Activated CD8-positive, alpha-beta T cell treated with anti-CD3 and anti-CD28 coated beads for 36 hours (primary cell): ENCODE data around the gene RNF157. TPM values are rescaled to one million over a fixed set of nuclear protein-coding genes. Genes with fewer than 3 reads are reported as not detected.
A peak's percentile ranks its signal among the peaks of the same experiment; 100 is the strongest.
"Not testable (repeated sequence)": the region's sequence is repeated elsewhere in the genome, so short reads cannot be mapped to it uniquely, and the experiment has no call there.

ENCODE experiments used
- ATAC-seq: fragments of 200-7000 bp; cut with Tn5 transposase; one replicate; pipeline ENCODE4 v1.10.0; 2021; ENCODE audit warnings: mild to moderate bottlenecking, moderate library complexity
- CTCF ChIA-PET: fragments of 350-600 bp; sonication (Branson Sonifier 250); formaldehyde crosslinking; loops from one replicate; lab custom pipeline; 2021; ENCODE audit warnings: antibody characterized with exemption; lab: Charles Lee
- POLR2A ChIA-PET: fragments of 350-600 bp; sonication (Branson Sonifier 250); formaldehyde crosslinking; loops from one replicate; lab custom pipeline; 2021; ENCODE audit warnings: antibody characterized with exemption; lab: Charles Lee
- DNase-seq: peaks from one replicate; pipeline ENCODE4 v3.0.0-alpha.2; 2020
- H3K27ac Mint-ChIP-seq: one replicate; pipeline ENCODE4 v1.8.0; 2021; ENCODE audit warnings: mild to moderate bottlenecking, mixed read lengths
- H3K27me3 Mint-ChIP-seq: one replicate; pipeline ENCODE4 v1.8.0; 2021; ENCODE audit warnings: mixed read lengths
- H3K36me3 Mint-ChIP-seq: one replicate; pipeline ENCODE4 v1.8.0; 2021; ENCODE audit warnings: low read depth, mixed read lengths
- H3K4me1 Mint-ChIP-seq: one replicate; pipeline ENCODE4 v1.8.0; 2021; ENCODE audit warnings: low read depth, mixed read lengths
- H3K4me3 Mint-ChIP-seq: one replicate; pipeline ENCODE4 v1.8.0; 2021; ENCODE audit warnings: mild to moderate bottlenecking, moderate library complexity, mixed read lengths
- H3K9me3 Mint-ChIP-seq: one replicate; pipeline ENCODE4 v1.8.0; 2021; ENCODE audit warnings: mixed read lengths
- intact Hi-C: fragments of 100-400 bp; cut with micrococcal nuclease; formaldehyde crosslinking; loops from one replicate; pipeline ENCODE4 v1.10.0; 2022
- total RNA-seq, 2 experiments: library from RNA; stranded (reverse); gene quantifications; one replicate each; pipeline ENCODE4 v1.2.3, GENCODE V29; 2021
- TF ChIP-seq, protein P1 (sequence below): fragments of 200-600 bp; IDR thresholded peaks from one replicate; pipeline ENCODE4 v1.8.0; 2022; ENCODE audit warnings: antibody characterized with exemption, mild to moderate bottlenecking

The RNF157 gene
- total RNA-seq, 2 experiments from 2014 or later: 37.2 to 44.5 TPM

DNA sequence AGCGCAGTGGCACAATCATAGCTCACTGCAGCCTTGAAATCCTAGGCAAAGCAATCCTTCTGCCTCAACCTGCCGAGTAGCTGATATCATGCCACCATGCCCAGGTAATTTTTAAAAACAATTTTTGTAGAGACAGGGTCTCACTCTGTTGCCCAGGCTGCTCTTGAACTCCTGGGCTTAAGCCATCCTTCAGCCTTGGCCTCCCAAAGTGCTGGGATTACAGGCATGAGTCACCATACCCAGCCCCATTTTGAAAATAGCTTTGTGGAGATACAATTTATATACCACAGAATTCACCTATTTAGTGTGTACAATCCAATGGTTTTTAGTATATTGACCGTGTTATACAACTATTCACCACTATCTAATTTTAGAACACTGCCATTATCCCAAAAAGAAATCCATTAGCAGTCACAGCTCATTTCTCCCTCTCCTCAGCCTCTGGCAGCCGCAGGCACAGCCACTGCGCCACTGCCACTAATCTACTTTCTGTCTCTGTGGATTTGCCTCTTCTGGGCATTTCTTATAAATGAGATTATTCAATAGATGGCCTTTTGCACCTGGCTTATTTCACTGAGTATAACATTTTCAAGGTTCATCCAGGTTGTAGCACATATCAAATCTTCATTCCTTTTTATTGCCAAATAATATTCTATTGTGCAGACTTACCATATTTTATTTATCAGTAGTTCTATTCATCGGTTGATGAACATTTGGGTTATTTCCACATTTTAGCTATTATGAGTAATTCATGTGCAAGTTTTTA lies 6.5 kb downstream of the RNF157 start:
- Mint-ChIP-seq H3K4me3 (no peak overlapping the region), H3K36me3 (peaks cover 23% of the 10 kb centered on the region), H3K4me1 (peaks cover 58% of the 10 kb centered on the region), H3K27ac (peak overlapping the region; percentile 67), H3K9me3 (peaks cover 5% of the 10 kb centered on the region), H3K27me3 (no peaks in the 10 kb centered on the region)
- ChIA-PET POLR2A (interaction anchor here (0.6 to 1.2 kb wide), 6 partner anchors 11 to 202 kb away, joined by 3 to 6 read pairs (median 3); partner anchors contain the start of gene UBALD2), CTCF (interaction anchor here (1.1 kb wide), 2 partner anchors 13 to 17 kb away, joined by 3 read pairs; no protein-coding TSS in a partner anchor)
- intact Hi-C loops: no loop called here
- TF ChIP-seq, protein P1, sequence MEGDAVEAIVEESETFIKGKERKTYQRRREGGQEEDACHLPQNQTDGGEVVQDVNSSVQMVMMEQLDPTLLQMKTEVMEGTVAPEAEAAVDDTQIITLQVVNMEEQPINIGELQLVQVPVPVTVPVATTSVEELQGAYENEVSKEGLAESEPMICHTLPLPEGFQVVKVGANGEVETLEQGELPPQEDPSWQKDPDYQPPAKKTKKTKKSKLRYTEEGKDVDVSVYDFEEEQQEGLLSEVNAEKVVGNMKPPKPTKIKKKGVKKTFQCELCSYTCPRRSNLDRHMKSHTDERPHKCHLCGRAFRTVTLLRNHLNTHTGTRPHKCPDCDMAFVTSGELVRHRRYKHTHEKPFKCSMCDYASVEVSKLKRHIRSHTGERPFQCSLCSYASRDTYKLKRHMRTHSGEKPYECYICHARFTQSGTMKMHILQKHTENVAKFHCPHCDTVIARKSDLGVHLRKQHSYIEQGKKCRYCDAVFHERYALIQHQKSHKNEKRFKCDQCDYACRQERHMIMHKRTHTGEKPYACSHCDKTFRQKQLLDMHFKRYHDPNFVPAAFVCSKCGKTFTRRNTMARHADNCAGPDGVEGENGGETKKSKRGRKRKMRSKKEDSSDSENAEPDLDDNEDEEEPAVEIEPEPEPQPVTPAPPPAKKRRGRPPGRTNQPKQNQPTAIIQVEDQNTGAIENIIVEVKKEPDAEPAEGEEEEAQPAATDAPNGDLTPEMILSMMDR: no peak
- peak; percentile 15 for ATAC-seq
- no peak for DNase-seq

DNA sequence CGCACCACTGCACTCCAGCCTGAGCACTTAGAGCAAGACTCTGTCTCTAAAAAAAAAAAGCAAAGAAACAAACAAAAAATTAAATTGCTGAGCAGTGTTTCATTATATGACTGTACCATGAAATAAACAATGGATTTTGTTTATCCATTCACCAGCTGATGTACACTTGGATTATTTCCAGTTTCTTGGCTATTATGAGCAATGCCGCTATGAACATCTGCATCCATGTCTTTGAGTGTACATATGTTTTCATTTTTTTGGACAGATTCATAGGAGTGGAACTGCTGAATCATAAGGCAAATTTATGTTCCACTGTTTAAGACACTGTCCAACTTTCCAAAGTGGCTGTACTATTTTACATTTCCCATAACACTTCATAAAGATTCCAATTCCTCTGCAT lies 8.0 kb downstream of the RNF157 start:
- intact Hi-C loops: no loop called here
- ATAC-seq (no peak), DNase-seq (no peak)
- POLR2A ChIA-PET: no interaction called here
- H3K36me3 Mint-ChIP-seq: peaks cover 21% of the 10 kb centered on the region
- H3K9me3 Mint-ChIP-seq: peaks cover 5% of the 10 kb centered on the region
- TF ChIP-seq, protein P1: no peak
- H3K27ac Mint-ChIP-seq: no peak overlapping the region
- CTCF ChIA-PET: interaction anchor here (1.2 to 1.5 kb wide), 2 partner anchors 43 to 48 kb away, joined by 3 to 4 read pairs; no protein-coding TSS in a partner anchor
- H3K27me3 Mint-ChIP-seq: no peaks in the 10 kb centered on the region
- H3K4me3 Mint-ChIP-seq: no peak overlapping the region
- H3K4me1 Mint-ChIP-seq: peaks cover 51% of the 10 kb centered on the region

DNA sequence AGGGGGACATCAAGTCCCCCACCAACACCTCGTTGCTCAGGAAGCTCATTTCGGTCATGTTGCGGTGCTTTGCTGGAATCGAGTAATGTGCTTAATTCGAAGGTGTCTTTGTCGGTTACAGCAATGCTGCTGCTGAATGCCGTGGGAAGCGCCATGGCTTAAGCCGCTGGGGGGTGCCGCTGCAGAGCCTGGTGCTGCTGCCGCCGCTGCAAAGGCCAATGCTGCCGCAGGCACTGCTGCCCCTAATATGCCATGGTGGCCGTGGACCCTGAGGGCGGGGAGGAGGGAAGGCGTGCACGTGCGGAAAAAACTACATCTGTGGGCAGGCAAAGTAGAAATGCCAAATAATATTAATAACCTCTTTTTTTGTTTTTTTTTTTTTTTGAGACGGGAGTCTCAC lies 13.5 kb downstream of the RNF157 start:
- CTCF ChIA-PET, ATAC-seq: not testable (repeated sequence)
- H3K36me3 Mint-ChIP-seq: peaks cover 25% of the 10 kb centered on the region

DNA sequence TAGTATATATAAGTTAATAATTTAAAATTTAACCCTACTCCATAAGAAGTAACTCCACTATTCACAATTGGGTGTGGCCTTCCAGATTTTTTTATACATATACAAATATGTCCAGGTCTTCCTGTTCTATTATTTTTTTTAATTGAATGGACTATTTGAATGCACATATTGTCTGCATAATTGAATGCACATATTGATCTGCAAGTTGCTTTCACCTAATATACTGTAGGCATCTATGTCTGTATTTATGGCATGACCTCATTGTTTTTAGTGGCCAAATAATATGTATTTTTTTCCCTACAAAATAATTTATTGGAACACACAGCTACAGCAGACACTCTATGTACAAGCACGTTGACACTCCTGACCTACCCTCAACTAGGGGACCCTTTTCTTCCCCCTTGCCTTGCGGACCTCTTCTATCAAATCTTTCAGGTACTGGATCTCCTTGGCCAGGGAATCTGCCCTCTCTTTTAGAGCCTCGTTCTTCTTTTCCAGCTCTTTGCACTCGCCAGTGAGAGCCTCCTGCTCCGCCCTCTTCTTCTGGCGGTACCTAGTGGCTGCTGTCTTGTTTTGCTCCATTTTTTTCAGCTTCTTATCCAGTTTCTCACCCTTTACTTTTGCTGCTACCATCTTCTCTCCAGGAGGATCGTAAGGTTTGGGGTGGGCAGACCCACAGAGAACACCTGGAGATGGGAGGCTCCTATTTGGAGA lies 14.8 kb downstream of the RNF157 start:
- H3K4me3 Mint-ChIP-seq, ATAC-seq, H3K27me3 Mint-ChIP-seq, DNase-seq, POLR2A ChIA-PET, intact Hi-C loops, CTCF ChIA-PET, H3K9me3 Mint-ChIP-seq, H3K27ac Mint-ChIP-seq: not testable (repeated sequence)
- peaks cover 30% of the 10 kb centered on the region for H3K4me1 Mint-ChIP-seq
- H3K36me3 Mint-ChIP-seq: peaks cover 27% of the 10 kb centered on the region

More for the DNA sequence above, 13.5 kb downstream of the RNF157 start:
- POLR2A ChIA-PET, H3K9me3 Mint-ChIP-seq, DNase-seq, H3K27ac Mint-ChIP-seq, intact Hi-C loops, H3K4me3 Mint-ChIP-seq, H3K27me3 Mint-ChIP-seq: not testable (repeated sequence)
- peaks cover 28% of the 10 kb centered on the region for H3K4me1 Mint-ChIP-seq

DNA sequence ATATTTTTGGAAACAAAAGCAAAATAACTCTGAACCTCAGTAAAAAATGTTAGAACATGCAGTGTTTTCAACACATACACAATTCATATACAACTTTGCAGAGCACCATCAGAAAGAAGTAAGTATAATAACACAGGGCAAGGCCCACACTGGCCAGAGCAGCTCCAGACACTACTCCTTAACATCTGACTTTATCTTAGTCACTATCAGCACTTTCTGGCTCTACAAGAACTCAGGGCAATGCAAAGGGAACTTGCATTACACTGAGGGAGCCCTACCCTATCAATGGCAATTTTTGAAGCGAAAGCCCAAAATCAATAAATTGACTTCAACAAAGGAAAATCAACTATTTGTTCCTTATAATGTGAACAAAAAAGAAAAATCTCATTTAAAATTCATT lies 16.5 kb downstream of the RNF157 start:
- peaks cover 32% of the 10 kb centered on the region for H3K4me1 Mint-ChIP-seq
- intact Hi-C loops: no loop called here
- peaks cover 19% of the 10 kb centered on the region for H3K36me3 Mint-ChIP-seq
- no peaks in the 10 kb centered on the region for H3K9me3 Mint-ChIP-seq
- no peaks in the 10 kb centered on the region for H3K27me3 Mint-ChIP-seq
- POLR2A ChIA-PET: interaction anchor here (0.9 kb wide), 1 partner anchor 47 kb away, joined by 3 read pairs; no protein-coding TSS in a partner anchor
- peak overlapping the region; percentile 46 for H3K27ac Mint-ChIP-seq
- no peak overlapping the region for H3K4me3 Mint-ChIP-seq
- CTCF ChIA-PET: no interaction called here
- TF ChIP-seq, protein P1: no peak
- ATAC-seq (no peak), DNase-seq (no peak)
